Neural crest cell (in vitro differentiated cells): ENCODE measurements around the gene CEP68. TPM values are rescaled to one million over a fixed set of nuclear protein-coding genes. Genes with fewer than 3 reads are reported as not detected.

Experiments
- DNase-seq: peaks from one replicate; pipeline ENCODE4 v3.0.0; 2021; ENCODE audit warnings: low read depth, mixed read lengths, low spot score
- H3K27ac Mint-ChIP-seq: one replicate; pipeline ENCODE4 v1.8.0; 2021; ENCODE audit warnings: mild to moderate bottlenecking, mixed read lengths; ENCODE audit not compliant: unreplicated experiment
- H3K27me3 Mint-ChIP-seq: 2 replicates; pipeline ENCODE4 v1.8.0; 2021; ENCODE audit warnings: low read depth, mild to moderate bottlenecking, mixed read lengths
- H3K36me3 Mint-ChIP-seq: 2 replicates; pipeline ENCODE4 v1.8.0; 2021; ENCODE audit warnings: low read depth, mild to moderate bottlenecking, mixed read lengths
- H3K4me1 Mint-ChIP-seq: 2 replicates; pipeline ENCODE4 v1.8.0; 2021; ENCODE audit warnings: mixed read lengths
- H3K4me3 Mint-ChIP-seq: one replicate; pipeline ENCODE4 v1.8.0; 2021; ENCODE audit warnings: mild to moderate bottlenecking, mixed read lengths
- H3K9me3 Mint-ChIP-seq: 2 replicates; pipeline ENCODE4 v1.8.0; 2021; ENCODE audit warnings: mixed read lengths
- CTCF ChIP-seq: fragments of 200-600 bp; sonication (generic); conservative IDR thresholded peaks from 2 replicates; pipeline ENCODE4 v1.5.0; 2021; ENCODE audit warnings: antibody characterized with exemption, mild to moderate bottlenecking
- long read RNA-seq: library from polyadenylated mRNA; unstranded; transcript quantifications from one replicate; pipeline ENCODE4 v2.0.0, GENCODE V29; 2020
- total RNA-seq: library from RNA; stranded (reverse); gene quantifications from 2 replicates; pipeline ENCODE4 v1.2.1, GENCODE V29; 2021

The CEP68 gene, protein sequence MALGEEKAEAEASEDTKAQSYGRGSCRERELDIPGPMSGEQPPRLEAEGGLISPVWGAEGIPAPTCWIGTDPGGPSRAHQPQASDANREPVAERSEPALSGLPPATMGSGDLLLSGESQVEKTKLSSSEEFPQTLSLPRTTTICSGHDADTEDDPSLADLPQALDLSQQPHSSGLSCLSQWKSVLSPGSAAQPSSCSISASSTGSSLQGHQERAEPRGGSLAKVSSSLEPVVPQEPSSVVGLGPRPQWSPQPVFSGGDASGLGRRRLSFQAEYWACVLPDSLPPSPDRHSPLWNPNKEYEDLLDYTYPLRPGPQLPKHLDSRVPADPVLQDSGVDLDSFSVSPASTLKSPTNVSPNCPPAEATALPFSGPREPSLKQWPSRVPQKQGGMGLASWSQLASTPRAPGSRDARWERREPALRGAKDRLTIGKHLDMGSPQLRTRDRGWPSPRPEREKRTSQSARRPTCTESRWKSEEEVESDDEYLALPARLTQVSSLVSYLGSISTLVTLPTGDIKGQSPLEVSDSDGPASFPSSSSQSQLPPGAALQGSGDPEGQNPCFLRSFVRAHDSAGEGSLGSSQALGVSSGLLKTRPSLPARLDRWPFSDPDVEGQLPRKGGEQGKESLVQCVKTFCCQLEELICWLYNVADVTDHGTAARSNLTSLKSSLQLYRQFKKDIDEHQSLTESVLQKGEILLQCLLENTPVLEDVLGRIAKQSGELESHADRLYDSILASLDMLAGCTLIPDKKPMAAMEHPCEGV
- 25.0 and 29.0 TPM in 2 replicates for total RNA-seq
- long read RNA-seq, full-length matches to known transcripts: 9 of 36 reads
- long read RNA-seq, partial matches to known transcripts: 11 of 36 reads
- long read RNA-seq, other reads (novel, unspliced or antisense): 16 of 36 reads

GRCh38 chr2:65056215-65057053 is at the start of gene CEP68:
Gene CEP68, plus strand, starts transcription at chr2:65056416. Its CDS starts 13,029 bp downstream, at chr2:65069445.
- H3K4me1 Mint-ChIP-seq: peaks cover 46% of the 10 kb centered on the region
- DNase-seq: peak; percentile 95
- H3K4me3 Mint-ChIP-seq: peak within 1 kb of the TSS; percentile 98
- H3K36me3 Mint-ChIP-seq: no peaks in the 10 kb centered on the region
- TF ChIP-seq CTCF: no peak
- H3K27ac Mint-ChIP-seq: peak within 1 kb of the TSS; percentile 97
- no peaks in the 10 kb centered on the region for H3K9me3 Mint-ChIP-seq
- no peaks in the 10 kb centered on the region for H3K27me3 Mint-ChIP-seq

DNA sequence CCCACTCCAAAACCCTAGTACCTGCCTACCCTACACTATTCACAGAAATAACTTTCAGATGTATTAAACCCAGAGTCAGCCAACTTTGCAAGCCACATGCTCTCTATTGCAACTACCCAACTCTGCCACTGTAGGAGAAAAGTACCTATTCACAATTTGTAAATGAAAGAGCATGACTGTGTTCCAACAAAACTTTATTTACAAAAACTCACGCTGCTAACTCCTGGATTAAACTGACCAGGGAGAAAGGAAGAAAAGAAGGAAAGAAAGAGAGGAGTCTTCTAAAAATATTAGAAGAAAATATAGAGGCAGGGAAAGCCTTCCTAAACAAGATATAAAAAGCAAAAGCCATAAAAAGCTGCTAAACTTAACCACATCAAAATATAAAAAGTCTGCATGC is 42.4 kb upstream of the CEP68 start:
- Mint-ChIP-seq H3K4me3 (no peak overlapping the region), H3K27me3 (no peaks in the 10 kb centered on the region), H3K4me1 (peaks cover 4% of the 10 kb centered on the region), H3K36me3 (peaks cover 10% of the 10 kb centered on the region), H3K9me3 (no peaks in the 10 kb centered on the region), H3K27ac (no peak overlapping the region)
- no peak for TF ChIP-seq CTCF
- DNase-seq: no peak

DNA sequence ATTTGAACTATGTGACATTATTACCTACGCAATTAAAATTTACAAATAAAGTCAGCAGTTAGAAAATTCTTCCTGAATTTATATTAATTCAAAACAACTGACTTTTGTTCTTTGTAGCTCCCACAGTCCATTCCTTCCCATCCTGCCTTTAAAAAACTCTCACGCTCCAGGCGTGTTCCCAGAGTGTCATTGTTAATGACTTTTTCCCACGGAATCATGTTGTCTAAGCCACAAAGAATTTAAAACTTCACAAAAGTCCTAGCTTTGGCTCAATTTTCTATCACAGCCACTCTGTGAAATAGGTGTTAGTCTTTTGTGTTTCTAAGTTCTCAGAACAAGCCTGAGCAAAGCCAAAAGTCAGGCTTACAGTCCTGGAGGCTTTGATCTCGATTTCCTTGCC is 40.5 kb upstream of the CEP68 start:
- Mint-ChIP-seq H3K4me3 (no peak overlapping the region), H3K9me3 (no peaks in the 10 kb centered on the region), H3K36me3 (peaks cover 10% of the 10 kb centered on the region), H3K4me1 (peaks cover 7% of the 10 kb centered on the region), H3K27ac (no peak overlapping the region), H3K27me3 (no peaks in the 10 kb centered on the region)
- no peak for TF ChIP-seq CTCF
- no peak for DNase-seq

GRCh38 chr2:65016789-65017188 is 39.4 kb upstream of the CEP68 start:
- DNase-seq: no peak
- Mint-ChIP-seq H3K4me1 (peaks cover 7% of the 10 kb centered on the region), H3K4me3 (no peak overlapping the region), H3K27ac (no peak overlapping the region), H3K9me3 (no peaks in the 10 kb centered on the region), H3K36me3 (peaks cover 10% of the 10 kb centered on the region), H3K27me3 (no peaks in the 10 kb centered on the region)
- TF ChIP-seq CTCF: no peak

GRCh38 chr2:65017335-65017734 is 38.9 kb upstream of the CEP68 start:
- Mint-ChIP-seq H3K4me3 (no peak overlapping the region), H3K4me1 (peaks cover 7% of the 10 kb centered on the region), H3K27ac (no peak overlapping the region), H3K27me3 (no peaks in the 10 kb centered on the region), H3K36me3 (peaks cover 10% of the 10 kb centered on the region), H3K9me3 (no peaks in the 10 kb centered on the region)
- peak; percentile 52 for TF ChIP-seq CTCF
- DNase-seq: no peak
